ENCODE measurements around the gene GPR35. TPM values are rescaled to one million over a fixed set of nuclear protein-coding genes. Genes with fewer than 3 reads are reported as not detected.

Gene GPR35
- total RNA-seq, 1 experiment from 2014 or later, result 0.22 TPM

DNA sequence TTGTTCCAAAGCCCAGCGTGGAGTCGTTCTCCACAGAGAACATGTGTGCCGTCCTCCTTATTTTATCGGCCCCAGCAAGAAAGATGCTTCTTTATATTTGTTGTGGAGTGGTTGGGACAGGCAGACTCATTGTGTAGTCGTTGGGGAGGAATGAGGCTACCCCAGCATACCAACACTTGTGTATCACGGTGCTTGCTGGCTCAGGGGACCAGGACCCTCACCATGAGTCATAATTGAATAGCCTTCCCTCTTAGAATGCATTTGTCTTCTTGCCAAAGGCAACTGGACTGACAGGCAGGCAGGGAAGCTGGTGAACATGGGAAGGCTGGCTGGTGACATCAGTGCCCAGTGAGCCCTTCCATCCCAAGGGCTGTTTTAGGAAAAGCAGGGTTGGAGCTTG is 34.1 kb upstream of the GPR35 start (continued):
- TF ChIP-seq ZMAT4 (CRISPR knock-in tag; IDR thresholded peaks at IDR 0.05), result no peak
- no peak for TF ChIP-seq FOXJ3 (CRISPR knock-in tag; IDR thresholded peaks at IDR 0.05; ENCODE audit: borderline replicate concordance)
- no peak for TF ChIP-seq IRF2 (CRISPR knock-in tag; IDR thresholded peaks at IDR 0.05; ENCODE audit: borderline replicate concordance, low read depth)

DNA sequence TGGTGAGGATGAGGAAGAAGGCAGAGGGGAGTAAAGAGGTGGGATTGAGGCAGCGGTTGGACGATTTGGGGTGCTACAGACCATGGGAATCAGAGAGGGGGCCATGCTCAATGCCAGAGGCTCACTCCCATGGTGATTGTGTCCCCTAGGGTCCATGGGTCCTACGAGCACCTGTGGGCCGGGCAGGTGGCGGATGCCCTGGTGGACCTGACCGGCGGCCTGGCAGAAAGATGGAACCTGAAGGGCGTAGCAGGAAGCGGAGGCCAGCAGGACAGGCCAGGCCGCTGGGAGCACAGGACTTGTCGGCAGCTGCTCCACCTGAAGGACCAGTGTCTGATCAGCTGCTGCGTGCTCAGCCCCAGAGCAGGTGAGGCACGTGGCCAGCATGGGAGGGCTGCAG is 33.5 kb upstream of the GPR35 start:
- Mint-ChIP-seq H3K9me3 (no peaks in the 10 kb centered on the region), H3K27me3 (ENCODE audit: low read depth) (no peaks in the 10 kb centered on the region), H3K4me1 (peaks cover 16% of the 10 kb centered on the region), H3K27ac (no peak overlapping the region), H3K4me3 (no peak overlapping the region), H3K36me3 (0 out of 2 replicates have a peak, but pooled peaks cover 2% of the 10 kb centered on the region)
- POLR2A ChIA-PET, result no interaction called here
- DNase-seq (ENCODE audit: low spot score), result no peak
- ATAC-seq, result no peak
- CTCF ChIA-PET, result interaction anchor here (0.6 to 0.8 kb wide), 2 partner anchors 12 to 57 kb away, joined by 3 read pairs; no protein-coding TSS in a partner anchor
- TF ChIP-seq, protein P1, sequence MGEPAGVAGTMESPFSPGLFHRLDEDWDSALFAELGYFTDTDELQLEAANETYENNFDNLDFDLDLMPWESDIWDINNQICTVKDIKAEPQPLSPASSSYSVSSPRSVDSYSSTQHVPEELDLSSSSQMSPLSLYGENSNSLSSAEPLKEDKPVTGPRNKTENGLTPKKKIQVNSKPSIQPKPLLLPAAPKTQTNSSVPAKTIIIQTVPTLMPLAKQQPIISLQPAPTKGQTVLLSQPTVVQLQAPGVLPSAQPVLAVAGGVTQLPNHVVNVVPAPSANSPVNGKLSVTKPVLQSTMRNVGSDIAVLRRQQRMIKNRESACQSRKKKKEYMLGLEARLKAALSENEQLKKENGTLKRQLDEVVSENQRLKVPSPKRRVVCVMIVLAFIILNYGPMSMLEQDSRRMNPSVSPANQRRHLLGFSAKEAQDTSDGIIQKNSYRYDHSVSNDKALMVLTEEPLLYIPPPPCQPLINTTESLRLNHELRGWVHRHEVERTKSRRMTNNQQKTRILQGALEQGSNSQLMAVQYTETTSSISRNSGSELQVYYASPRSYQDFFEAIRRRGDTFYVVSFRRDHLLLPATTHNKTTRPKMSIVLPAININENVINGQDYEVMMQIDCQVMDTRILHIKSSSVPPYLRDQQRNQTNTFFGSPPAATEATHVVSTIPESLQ (CRISPR knock-in tag; IDR thresholded peaks at IDR 0.05), result no peak
- TF ChIP-seq OVOL2 (CRISPR knock-in tag; IDR thresholded peaks at IDR 0.05; ENCODE audit: borderline replicate concordance) (no peak), RORB (CRISPR knock-in tag; IDR thresholded peaks at IDR 0.05) (no peak), HMGA2 (CRISPR knock-in tag; IDR thresholded peaks at IDR 0.05) (no peak), MXD4 (CRISPR knock-in tag; IDR thresholded peaks at IDR 0.05; ENCODE audit: borderline replicate concordance) (no peak), ZNF671 (CRISPR knock-in tag; IDR thresholded peaks at IDR 0.05) (no peak), ETV6 (CRISPR knock-in tag; IDR thresholded peaks at IDR 0.05) (no peak), NR3C1 (CRISPR knock-in tag; conservative IDR thresholded peaks at IDR 0.05; ENCODE audit: low read depth) (no peak)

- CTCF ChIA-PET, result no interaction called here
- H3K9me3 Mint-ChIP-seq, result no peaks in the 10 kb centered on the region
- H3K36me3 Mint-ChIP-seq, result 0 out of 2 replicates have a peak, but pooled peaks cover 2% of the 10 kb centered on the region
- ATAC-seq (no peak), DNase-seq (ENCODE audit: low spot score) (peak; percentile 4)
- POLR2A ChIA-PET, result no interaction called here
- TF ChIP-seq FOXK1 (CRISPR knock-in tag; IDR thresholded peaks at IDR 0.05) (no peak), GABPB1 (CRISPR knock-in tag; IDR thresholded peaks at IDR 0.05) (no peak), CBFB (CRISPR knock-in tag; IDR thresholded peaks at IDR 0.05; ENCODE audit: low read depth) (no peak)
- H3K4me1 Mint-ChIP-seq, result peaks cover 9% of the 10 kb centered on the region
- H3K4me3 Mint-ChIP-seq, result no peak overlapping the region
- H3K27me3 Mint-ChIP-seq (ENCODE audit: low read depth), result no peaks in the 10 kb centered on the region
- no peak overlapping the region for H3K27ac Mint-ChIP-seq
Observed at GRCh38 chr2:240593026-240593702, 32.1 kb upstream of the GPR35 start.

DNA sequence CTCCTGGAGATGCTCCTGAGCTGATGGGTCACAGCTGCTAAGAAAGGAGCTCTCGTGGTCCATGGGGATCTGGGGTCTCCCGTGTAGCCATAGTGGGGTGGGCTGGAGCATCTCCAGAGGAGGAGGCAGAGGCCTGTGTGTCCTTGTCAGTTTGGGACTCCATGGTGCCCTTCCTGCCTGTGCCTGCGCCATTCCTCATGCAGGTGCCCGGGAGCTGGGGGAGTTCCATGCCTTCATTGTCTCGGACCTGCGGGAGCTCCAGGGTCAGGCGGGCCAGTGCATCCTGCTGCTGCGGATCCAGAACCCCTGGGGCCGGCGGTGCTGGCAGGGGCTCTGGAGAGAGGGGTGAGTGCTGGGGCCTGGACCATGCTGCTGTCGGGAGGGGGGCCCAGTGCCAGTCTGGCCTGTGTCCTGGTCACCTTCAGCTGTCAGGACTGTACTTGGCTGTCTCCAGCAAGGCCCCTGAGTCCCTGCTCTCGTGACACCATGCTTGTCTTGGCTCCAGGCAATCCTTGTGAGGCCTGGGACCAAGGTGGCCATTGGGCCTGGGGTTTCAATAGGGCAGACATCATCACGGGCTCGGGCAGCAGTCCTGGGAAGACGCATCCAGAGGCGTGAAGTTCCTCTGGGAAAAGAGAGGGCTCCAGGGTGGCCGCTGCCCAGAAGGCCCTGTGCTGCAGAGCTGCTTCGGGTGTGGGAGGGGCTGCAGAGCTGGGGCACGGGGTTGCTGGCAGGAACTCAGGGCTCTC is 31.4 kb upstream of the GPR35 start:
- ChIA-PET CTCF (interaction anchor here (1.3 kb wide), 1 partner anchor 8 kb away, joined by 3 read pairs; the partner anchor contains the start of gene CAPN10), POLR2A (no interaction called here)
- no peaks in the 10 kb centered on the region for H3K27me3 Mint-ChIP-seq (ENCODE audit: low read depth)
- H3K4me1 Mint-ChIP-seq, result peaks cover 2% of the 10 kb centered on the region
- H3K36me3 Mint-ChIP-seq, result 0 out of 2 replicates have a peak, but pooled peaks cover 2% of the 10 kb centered on the region
- no peak overlapping the region for H3K4me3 Mint-ChIP-seq
- H3K9me3 Mint-ChIP-seq, result no peaks in the 10 kb centered on the region
- H3K27ac Mint-ChIP-seq, result no peak overlapping the region
- ATAC-seq (no peak), DNase-seq (ENCODE audit: low spot score) (peak; percentile 5)
- TF ChIP-seq AFF4 (CRISPR knock-in tag; IDR thresholded peaks at IDR 0.05; ENCODE audit: borderline replicate concordance), result no peak
- TF ChIP-seq NFYB (CRISPR knock-in tag; conservative IDR thresholded peaks at IDR 0.05; ENCODE audit: low read depth), result no peak
- no peak for TF ChIP-seq ZNF416 (CRISPR knock-in tag; IDR thresholded peaks at IDR 0.05)
- no peak for TF ChIP-seq EMX1 (CRISPR knock-in tag; IDR thresholded peaks at IDR 0.05)
- no peak for TF ChIP-seq ARID4B (CRISPR knock-in tag; IDR thresholded peaks at IDR 0.05; ENCODE audit: borderline replicate concordance)
- no peak for TF ChIP-seq MYBL2 (CRISPR knock-in tag; IDR thresholded peaks at IDR 0.05)
